ENCODE measurements around the gene LRRC3.

DNA sequence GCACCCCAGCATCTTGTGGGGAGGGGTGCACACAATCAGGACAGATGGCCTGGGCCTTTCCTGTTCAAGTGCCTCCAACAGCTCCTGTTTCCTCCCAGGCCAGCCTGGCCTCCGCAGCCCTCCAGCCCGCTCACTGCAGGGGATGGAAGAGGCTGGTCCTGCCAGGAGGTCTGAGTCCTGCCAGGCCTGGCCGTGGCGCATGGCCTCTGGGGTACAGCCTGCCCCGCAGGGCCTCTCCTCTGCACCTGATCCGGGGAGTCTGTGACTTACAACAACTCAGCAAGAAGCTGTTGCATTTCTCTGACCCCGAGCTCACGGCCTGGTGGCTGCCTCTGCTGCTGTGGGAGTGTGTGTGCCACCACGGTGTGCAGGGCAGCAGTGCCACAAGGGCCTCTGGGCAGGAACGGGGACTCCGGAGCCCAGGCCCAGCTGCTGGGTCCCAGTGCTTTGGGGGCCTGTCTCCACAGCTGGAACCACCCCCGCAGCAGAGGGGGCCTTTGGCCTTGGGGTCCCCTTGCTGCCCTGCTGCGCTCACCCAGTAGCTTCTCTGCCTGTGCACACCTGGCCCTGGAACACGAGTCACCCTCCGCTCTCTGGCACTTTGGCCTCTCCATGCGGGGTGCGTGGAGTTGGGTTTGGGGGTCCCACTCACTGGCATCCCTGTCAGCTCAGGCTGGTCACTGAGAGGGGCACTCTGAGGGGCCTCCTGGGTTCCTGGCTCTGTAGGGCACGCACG is 17.4 kb upstream of the LRRC3 start:
- TF ChIP-seq POLR2A (IDR thresholded peaks at IDR 0.05; ENCODE audit: low read depth, low read length) (no peak), RFX5 (IDR thresholded peaks at IDR 0.05; ENCODE audit: low read depth, low read length) (no peak)
- TF ChIP-seq, protein P1, sequence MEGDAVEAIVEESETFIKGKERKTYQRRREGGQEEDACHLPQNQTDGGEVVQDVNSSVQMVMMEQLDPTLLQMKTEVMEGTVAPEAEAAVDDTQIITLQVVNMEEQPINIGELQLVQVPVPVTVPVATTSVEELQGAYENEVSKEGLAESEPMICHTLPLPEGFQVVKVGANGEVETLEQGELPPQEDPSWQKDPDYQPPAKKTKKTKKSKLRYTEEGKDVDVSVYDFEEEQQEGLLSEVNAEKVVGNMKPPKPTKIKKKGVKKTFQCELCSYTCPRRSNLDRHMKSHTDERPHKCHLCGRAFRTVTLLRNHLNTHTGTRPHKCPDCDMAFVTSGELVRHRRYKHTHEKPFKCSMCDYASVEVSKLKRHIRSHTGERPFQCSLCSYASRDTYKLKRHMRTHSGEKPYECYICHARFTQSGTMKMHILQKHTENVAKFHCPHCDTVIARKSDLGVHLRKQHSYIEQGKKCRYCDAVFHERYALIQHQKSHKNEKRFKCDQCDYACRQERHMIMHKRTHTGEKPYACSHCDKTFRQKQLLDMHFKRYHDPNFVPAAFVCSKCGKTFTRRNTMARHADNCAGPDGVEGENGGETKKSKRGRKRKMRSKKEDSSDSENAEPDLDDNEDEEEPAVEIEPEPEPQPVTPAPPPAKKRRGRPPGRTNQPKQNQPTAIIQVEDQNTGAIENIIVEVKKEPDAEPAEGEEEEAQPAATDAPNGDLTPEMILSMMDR (conservative IDR thresholded peaks at IDR 0.05; ENCODE audit: low read depth, low read length), result no peak

All from IMR-90 (cell line).